ENCODE results near the gene KCNJ2.

Gene KCNJ2

GRCh38 chr17:70161519-70161918, 7.8 kb upstream of the KCNJ2 start:
- no peak for DNase-seq

GRCh38 chr17:70165383-70165782, 3.9 kb upstream of the KCNJ2 start:
- DNase-seq, result no peak

GRCh38 chr17:70166615-70167014, 2.7 kb upstream of the KCNJ2 start:
- no peak for DNase-seq

GRCh38 chr17:70168044-70168976, 1.0 kb upstream of the KCNJ2 start:
- peak; percentile 66 to 72 (median 71) for DNase-seq

GRCh38 chr17:70169709-70170597, 621 bp downstream of the KCNJ2 start:
- peak; percentile 33 to 42 (median 37) for DNase-seq

- DNase-seq, result peak in 1 of 3 donors; percentile 13
Measured at GRCh38 chr17:70171159-70171558, 1.8 kb downstream of the KCNJ2 start.

- no peak for DNase-seq
Measured at GRCh38 chr17:70172449-70172848, 3.1 kb downstream of the KCNJ2 start.

- DNase-seq, result peak; percentile 18 to 62 (median 57)
Measured at GRCh38 chr17:70172923-70173322, 3.6 kb downstream of the KCNJ2 start.

GRCh38 chr17:70173681-70174080, 4.3 kb downstream of the KCNJ2 start:
- DNase-seq, result no peak

- no peak for DNase-seq
Measured at GRCh38 chr17:70181376-70181775, 12.0 kb downstream of the KCNJ2 start.

GRCh38 chr17:70181866-70182265, 12.5 kb downstream of the KCNJ2 start:
- no peak for DNase-seq

- DNase-seq, result no peak
Measured at GRCh38 chr17:70183508-70183907, 14.2 kb downstream of the KCNJ2 start.

- DNase-seq, result no peak
Measured at GRCh38 chr17:70184207-70184606, 14.9 kb downstream of the KCNJ2 start.

- peak in 2 of 3 donors; percentile 12 to 33 for DNase-seq
Measured at GRCh38 chr17:70184770-70185169, 15.4 kb downstream of the KCNJ2 start.

- DNase-seq, result no peak
Measured at GRCh38 chr17:70185285-70185684, 16.0 kb downstream of the KCNJ2 start.

GRCh38 chr17:70187383-70187782, 18.1 kb downstream of the KCNJ2 start:
- DNase-seq, result peak in 1 of 3 donors; percentile 25

GRCh38 chr17:70190959-70191805, 21.9 kb downstream of the KCNJ2 start:
- DNase-seq, result no peak

- no peak for DNase-seq
Measured at GRCh38 chr17:70195091-70195490, 25.8 kb downstream of the KCNJ2 start.

GRCh38 chr17:70201872-70202419, 32.6 kb downstream of the KCNJ2 start:
- no peak for DNase-seq

- DNase-seq, result no peak
Measured at GRCh38 chr17:70202840-70203239, 33.5 kb downstream of the KCNJ2 start.

- no peak for DNase-seq
Measured at GRCh38 chr17:70204431-70204830, 35.1 kb downstream of the KCNJ2 start.

GRCh38 chr17:70205401-70205800, 36.1 kb downstream of the KCNJ2 start:
- peak; percentile 77 to 98 (median 96) for DNase-seq
